HG03342 (cell line): ENCODE data around the gene ARID2.
A peak's percentile ranks its signal among the peaks of the same experiment; 100 is the strongest.

Source experiments
- ATAC-seq: cut with Tn5 transposase; IDR thresholded peaks from one replicate; pipeline ENCODE4 v1.9.1; 2021; ENCODE audit warnings: mild to moderate bottlenecking, moderate library complexity; ENCODE audit not compliant: unreplicated experiment

Gene ARID2

GRCh38 chr12:45718306-45718705 is 11.2 kb upstream of the ARID2 start:
- no peak for ATAC-seq

DNA sequence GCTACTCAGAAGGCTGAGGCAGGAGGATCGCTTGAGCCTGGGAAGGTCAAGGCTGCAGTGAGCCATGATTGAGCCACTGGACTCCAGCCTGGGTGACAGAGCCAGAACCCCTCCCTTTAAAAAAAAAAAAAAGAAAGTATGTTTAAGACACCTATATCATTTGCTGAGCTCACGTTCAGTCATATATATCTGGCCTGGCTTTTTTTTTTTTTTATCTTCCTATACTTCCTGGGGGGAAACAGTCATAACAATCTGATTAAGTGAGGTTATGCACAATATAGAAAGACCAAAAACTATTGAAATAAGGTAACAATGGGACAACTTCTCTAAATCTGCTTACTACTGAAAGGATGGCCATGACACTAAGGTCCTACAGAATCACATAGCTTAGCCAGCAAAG is 9.4 kb upstream of the ARID2 start:
- no peak for ATAC-seq

DNA sequence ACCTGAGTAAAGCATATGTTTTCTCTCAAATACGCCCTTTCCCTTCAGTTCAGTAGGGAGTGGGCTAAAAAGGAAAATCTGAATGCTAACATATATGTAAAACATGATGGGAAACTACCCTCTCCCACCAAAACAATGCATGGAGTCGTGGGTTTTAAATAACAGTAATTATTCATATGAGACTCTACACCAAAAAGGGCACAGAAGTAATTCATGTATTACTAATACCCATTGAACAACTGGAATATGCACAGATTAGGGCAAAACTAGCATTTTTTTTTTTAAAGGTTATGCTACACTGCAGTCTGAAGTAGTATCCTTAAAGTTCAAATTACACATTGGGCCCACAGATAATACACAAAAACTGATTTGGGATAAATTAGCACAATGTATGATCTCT is 8.1 kb upstream of the ARID2 start:
- no peak for ATAC-seq

DNA sequence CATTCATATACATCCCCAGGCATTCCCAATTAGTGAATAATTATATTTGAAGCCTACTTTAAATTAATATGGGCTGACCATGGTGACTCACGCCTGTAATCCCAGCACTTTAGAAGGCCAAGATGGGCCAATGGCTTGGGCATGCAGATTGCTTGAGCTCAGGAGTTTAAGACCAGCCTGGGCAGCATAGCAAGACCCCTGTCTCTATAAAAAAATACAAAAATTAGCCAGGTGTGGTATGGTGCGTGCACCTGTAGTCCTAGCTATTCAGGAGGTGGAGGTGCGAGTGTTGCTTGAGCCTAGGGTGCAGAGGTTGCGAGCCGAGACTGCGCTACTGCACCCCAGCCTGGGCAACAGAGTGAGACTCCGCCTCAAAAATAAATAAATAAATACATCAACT is 7.6 kb upstream of the ARID2 start:
- no peak for ATAC-seq

DNA sequence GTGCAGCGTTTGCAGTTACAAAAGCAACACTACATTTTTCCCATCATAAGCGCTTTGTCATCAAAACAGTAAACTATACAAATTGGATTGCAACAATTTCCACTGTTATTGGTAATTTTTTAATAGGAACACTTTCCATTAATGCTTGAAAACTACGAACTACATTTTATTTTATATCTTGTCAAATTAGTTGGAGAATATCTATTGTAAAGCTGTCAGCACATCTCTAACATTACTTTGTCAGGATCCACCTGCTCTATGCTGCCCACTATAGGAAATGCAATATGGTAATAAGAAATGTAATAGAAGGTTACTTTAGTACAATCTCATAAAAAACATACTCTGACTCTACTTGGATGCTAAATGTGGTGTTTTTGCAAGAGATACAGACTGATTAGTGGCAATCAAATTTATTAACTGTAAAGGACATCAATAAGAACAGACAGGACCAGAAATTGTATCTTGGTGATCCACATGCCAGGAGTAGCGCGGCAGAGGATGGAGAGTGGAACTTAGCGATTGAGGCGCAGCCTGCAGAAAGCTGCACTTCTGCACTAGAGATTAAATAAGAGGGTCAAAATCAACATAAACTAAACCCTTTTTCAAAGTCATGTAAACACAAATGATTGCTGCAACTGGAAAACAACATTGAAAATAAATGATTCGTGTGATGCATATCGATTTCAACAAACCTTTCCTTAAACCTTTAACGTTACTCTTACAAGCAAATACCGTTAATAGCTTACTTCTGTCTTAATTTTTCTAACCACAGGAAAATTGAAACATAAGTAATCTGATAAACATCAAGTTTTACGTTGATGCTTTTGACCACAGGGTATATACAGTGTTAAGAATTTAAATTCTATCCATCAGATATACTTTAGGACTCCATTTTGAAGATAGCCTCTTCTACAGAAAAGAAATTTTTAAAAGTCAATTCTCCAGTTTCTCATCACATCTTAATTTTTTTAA is 3.6 kb upstream of the ARID2 start:
- ATAC-seq, result no peak

GRCh38 chr12:45726603-45727300 is 2.8 kb upstream of the ARID2 start:
- ATAC-seq, result no peak

DNA sequence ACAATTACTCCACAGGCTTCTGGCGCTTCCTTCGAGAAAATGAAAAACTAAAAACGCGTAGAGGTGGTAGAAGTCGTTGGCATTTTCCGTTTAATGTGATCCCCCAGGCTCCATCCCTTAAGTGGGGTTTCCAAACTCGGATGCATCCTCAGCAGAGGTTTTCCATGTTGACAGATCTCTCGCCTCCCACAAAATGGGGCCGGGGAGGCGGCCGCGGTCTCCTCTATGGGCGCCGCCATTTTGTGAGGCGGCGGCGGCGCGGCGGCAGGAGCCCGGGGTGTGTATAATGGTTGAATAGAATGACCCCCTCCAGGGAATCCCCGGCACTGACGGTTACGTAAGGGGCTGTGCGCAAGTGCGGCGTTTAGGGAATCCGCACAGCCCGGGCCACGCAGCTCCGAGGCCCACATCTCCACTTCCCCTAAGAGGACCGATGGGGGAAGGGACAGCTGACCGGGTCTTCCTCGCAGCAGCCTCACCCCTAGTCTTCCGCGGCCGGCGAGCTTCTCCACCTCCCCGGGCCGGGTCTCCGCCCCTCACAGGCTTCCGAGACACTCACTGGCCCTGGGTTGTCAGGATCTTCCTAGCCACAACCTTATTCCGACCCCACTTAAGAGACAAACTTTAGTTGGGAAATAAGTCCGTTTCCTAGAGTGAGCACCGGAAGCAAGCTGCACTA is 2.1 kb upstream of the ARID2 start:
- ATAC-seq, result peak; percentile 58

DNA sequence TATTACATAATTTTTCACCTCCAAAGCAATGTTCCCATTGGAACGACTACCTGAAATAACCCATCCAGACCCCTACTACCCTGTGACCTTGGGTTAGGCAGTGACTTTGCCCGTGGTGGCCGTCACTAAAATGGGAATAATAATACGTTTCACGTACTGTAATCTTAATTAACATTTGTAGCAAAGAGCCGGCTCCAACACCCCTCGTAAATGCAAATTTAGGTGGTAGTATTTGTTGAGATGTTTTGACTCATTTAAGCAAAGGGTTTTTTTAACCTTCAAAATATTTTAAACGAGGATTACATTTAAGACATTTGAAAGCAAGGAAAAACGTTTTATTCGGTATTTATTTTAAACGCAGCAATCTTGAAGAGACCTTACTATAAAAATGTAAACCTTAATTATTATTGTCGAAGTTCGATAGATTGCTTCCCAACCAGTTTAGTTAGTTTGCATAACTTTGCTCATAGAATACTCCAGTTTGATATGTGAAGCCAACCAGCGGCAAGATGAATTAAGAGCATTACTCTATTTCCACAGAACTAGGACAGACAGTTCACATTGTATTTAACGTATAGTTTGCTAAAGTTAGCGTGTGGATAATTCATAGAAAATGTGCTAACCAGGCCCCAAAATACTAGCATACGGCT is 1.4 kb upstream of the ARID2 start:
- ATAC-seq, result no peak

GRCh38 chr12:45728630-45729232 is 775 bp upstream of the ARID2 start:
- peak; percentile 57 for ATAC-seq

GRCh38 chr12:45730084-45730347 is 510 bp downstream of the ARID2 start:
- ATAC-seq, result no peak

- no peak for ATAC-seq
These were observed 1.1 kb downstream of the ARID2 start for GRCh38 chr12:45730348-45731189.

- no peak for ATAC-seq
These were observed 1.8 kb downstream of the ARID2 start for GRCh38 chr12:45731190-45731775.

- ATAC-seq, result no peak
These were observed 2.7 kb downstream of the ARID2 start for GRCh38 chr12:45732250-45732649.

GRCh38 chr12:45732936-45733335 is 3.4 kb downstream of the ARID2 start:
- no peak for ATAC-seq

DNA sequence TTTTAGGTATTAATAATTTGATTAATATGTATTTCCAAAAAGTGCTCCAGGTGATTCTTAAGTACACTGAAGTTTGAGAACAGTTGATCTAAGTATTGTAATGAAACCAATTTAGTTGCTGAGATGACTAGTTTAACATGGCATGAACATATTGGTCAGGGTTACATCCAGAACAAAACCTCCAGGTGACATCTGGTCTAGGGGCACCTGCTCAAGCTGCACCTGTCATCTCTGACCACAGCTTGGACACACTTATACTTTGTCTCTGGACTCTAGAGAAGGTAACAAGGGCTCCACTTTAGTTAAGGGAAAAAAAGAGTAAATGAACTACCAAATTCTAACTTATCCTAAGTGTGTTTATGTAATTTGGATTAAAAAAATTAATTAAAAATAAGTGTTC is 8.1 kb downstream of the ARID2 start:
- no peak for ATAC-seq

DNA sequence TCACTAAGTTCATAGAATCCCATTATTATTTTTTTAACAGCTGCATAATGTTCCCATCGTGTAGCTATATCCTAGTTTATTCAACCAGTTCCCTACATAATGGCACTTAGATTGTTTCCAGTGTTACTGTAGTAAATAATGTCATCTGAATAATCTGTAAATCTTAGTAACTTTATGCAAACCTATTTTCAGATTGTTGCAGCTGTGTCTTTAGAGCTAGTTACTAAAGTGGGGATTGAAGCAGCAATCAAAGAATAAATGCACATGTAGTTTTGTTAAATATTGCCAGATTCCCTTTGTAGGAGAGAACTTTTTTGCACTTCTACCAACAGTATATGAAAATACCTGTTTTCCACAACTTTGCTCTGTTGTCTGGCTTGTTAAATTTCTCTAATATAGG is 13.1 kb downstream of the ARID2 start:
- no peak for ATAC-seq

DNA sequence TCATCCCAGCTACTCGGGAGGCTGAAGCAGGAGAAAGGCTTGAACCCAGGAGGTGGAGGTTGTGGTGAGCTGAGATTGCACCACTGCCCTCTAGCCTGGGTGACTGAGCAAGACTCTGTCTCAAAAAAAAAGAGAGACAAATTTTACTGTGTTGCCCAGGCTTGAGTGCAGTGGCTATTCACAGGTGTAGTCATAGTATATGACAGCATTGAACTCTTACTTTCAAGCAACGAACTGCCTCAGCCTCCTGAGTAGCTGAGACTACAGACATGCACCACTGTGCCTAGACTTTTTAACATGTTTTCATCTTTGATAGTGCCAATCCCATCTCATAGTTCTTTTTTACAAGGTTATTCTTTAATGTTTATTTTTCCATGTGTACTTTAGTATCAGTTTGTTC is 13.7 kb downstream of the ARID2 start:
- no peak for ATAC-seq

- no peak for ATAC-seq
These were observed 16.4 kb downstream of the ARID2 start for GRCh38 chr12:45745861-45746277.

DNA sequence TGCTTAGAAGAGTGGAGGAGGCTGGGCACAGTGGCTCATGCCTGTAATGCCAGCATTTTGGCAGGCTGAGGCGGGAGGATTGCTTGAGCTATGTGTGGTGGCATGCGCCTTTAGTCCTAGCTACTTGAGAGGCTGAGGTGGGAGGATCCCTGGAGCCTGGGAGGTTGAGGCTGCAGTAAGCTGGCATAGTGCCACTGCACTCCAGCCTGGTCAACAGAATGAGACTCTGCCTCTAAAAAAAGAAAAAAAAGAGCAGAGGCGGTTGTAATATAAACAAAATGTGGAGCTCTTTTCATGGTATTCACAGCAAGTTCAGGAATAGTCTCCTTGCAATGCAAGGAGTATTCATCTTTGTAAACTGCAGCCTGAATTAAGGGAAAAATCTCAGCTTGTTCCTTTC is 27.2 kb downstream of the ARID2 start:
- no peak for ATAC-seq

DNA sequence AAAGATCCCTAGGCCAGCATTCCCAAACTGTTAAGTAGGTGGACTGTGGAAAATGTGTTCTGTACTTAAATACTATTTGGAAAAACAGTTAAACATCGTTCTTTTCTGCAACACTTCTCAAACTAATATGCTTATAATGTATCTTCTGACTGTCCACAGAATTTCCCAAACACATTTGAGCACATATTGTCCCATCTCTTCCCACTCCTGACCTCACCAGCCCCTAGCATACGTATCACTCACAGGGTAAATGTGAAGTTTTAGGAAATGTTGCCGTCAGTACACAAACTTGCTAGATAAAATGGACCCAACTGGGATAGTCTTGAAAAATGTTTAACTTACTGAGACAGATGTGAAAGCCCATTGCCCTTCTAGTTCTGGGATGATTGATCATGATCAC is 27.7 kb downstream of the ARID2 start:
- no peak for ATAC-seq
